ENCODE results near the gene FCGR3B.
"Not testable (repeated sequence)": the region's sequence is repeated elsewhere in the genome, so short reads cannot be mapped to it uniquely, and the experiment has no call there.

- TF ChIP-seq, protein P1, sequence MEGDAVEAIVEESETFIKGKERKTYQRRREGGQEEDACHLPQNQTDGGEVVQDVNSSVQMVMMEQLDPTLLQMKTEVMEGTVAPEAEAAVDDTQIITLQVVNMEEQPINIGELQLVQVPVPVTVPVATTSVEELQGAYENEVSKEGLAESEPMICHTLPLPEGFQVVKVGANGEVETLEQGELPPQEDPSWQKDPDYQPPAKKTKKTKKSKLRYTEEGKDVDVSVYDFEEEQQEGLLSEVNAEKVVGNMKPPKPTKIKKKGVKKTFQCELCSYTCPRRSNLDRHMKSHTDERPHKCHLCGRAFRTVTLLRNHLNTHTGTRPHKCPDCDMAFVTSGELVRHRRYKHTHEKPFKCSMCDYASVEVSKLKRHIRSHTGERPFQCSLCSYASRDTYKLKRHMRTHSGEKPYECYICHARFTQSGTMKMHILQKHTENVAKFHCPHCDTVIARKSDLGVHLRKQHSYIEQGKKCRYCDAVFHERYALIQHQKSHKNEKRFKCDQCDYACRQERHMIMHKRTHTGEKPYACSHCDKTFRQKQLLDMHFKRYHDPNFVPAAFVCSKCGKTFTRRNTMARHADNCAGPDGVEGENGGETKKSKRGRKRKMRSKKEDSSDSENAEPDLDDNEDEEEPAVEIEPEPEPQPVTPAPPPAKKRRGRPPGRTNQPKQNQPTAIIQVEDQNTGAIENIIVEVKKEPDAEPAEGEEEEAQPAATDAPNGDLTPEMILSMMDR (conservative IDR thresholded peaks at IDR 0.05; ENCODE audit: low read depth, low read length): not testable (repeated sequence)
- TF ChIP-seq EZH2 (IDR thresholded peaks at IDR 0.05; ENCODE audit: borderline replicate concordance, low read depth, low read length, poor library complexity, severe bottlenecking): not testable (repeated sequence)
Measured at GRCh38 chr1:161673437-161673836, 42.5 kb upstream of the FCGR3B start.
